A673 (cell line): ENCODE measurements around the gene FBXL22. TPM values are rescaled to one million over a fixed set of nuclear protein-coding genes. Genes with fewer than 3 reads are reported as not detected.

Source experiments
- BruUV-seq: library from RNA; stranded (reverse); fragments of 400-500 nt; replicated peaks from 2 replicates; lab custom pipeline; 2021; lab: Mats Ljungman, UMichigan
- CTCF ChIA-PET: fragments of 300-600 bp; sonication (Branson Sonifier 250); formaldehyde crosslinking; loops from one replicate; lab custom pipeline; 2022; ENCODE audit warnings: antibody characterized with exemption; lab: Charles Lee
- POLR2A ChIA-PET: fragments of 300-600 bp; sonication (Branson Sonifier 250); formaldehyde crosslinking; loops from one replicate; lab custom pipeline; 2022; ENCODE audit warnings: antibody characterized with exemption; ENCODE audit not compliant: low non-redundant PET; lab: Charles Lee
- DNase-seq: peaks from one replicate; pipeline ENCODE4 v3.0.0-alpha.2; 2015; ENCODE audit warnings: low spot score
- H3K27ac ChIP-seq: fragments of 200-600 bp; sonication (generic); 2 replicates; pipeline ENCODE4 v1.5.1; 2016; ENCODE audit warnings: mixed run types, low read depth, mild to moderate bottlenecking, mixed read lengths, antibody characterized with exemption, low read length; ENCODE audit not compliant: poor library complexity, severe bottlenecking
- H3K27me3 ChIP-seq: fragments of 200-600 bp; sonication (generic); replicated peaks from 2 replicates; pipeline ENCODE4 v1.6.1; 2017; ENCODE audit warnings: mixed run types, low read depth, mild to moderate bottlenecking, mixed read lengths, antibody characterized with exemption, low read length; ENCODE audit not compliant: insufficient read depth, poor library complexity
- H3K36me3 ChIP-seq: fragments of 200-600 bp; sonication (generic); 2 replicates; pipeline ENCODE4 v1.6.1; 2016; ENCODE audit warnings: mixed run types, mild to moderate bottlenecking, mixed read lengths, antibody characterized with exemption, low read length; ENCODE audit not compliant: insufficient read depth, poor library complexity, severe bottlenecking
- H3K4me1 ChIP-seq: fragments of 200-600 bp; sonication (generic); 2 replicates; pipeline ENCODE4 v1.6.1; 2017; ENCODE audit warnings: mixed run types, mild to moderate bottlenecking, mixed read lengths, antibody characterized with exemption, low read length; ENCODE audit not compliant: insufficient read depth, poor library complexity, severe bottlenecking
- H3K4me3 ChIP-seq: fragments of 200-600 bp; sonication (generic); 2 replicates; pipeline ENCODE4 v1.5.1; 2016; ENCODE audit warnings: low read depth, mixed run types, mild to moderate bottlenecking, mixed read lengths, low read length; ENCODE audit not compliant: poor library complexity, severe bottlenecking
- H3K9me3 ChIP-seq: fragments of 200-600 bp; sonication (generic); 2 replicates; pipeline ENCODE4 v1.6.1; 2016; ENCODE audit warnings: mixed run types, low read depth, mild to moderate bottlenecking, mixed read lengths, antibody characterized with exemption, low read length; ENCODE audit not compliant: poor library complexity, severe bottlenecking
- CTCF ChIP-seq: fragments of 300-800, 200-600 bp; sonication (generic); conservative IDR thresholded peaks from 2 replicates; pipeline ENCODE4 v1.5.1; 2017; ENCODE audit warnings: low read depth, mild to moderate bottlenecking, antibody characterized with exemption, low read length, moderate library complexity, mixed read lengths
- EZH2 ChIP-seq: fragments of 200-600 bp; sonication (generic); IDR thresholded peaks from 2 replicates; pipeline ENCODE4 v1.6.1; 2017; ENCODE audit warnings: borderline replicate concordance, low read depth, mild to moderate bottlenecking, mixed read lengths, antibody characterized with exemption, low read length; ENCODE audit not compliant: poor library complexity, severe bottlenecking
- intact Hi-C: fragments of 100-400 bp; cut with micrococcal nuclease; formaldehyde crosslinking; loops from one replicate; pipeline ENCODE4 v1.10.0; 2022; ENCODE audit not compliant: unreplicated experiment
- total RNA-seq: library from RNA; stranded (reverse); gene quantifications from 2 replicates; pipeline ENCODE4 v1.2.3, GENCODE V29; 2021

FBXL22 gene
- total RNA-seq, 1 experiment from 2014 or later = 0.52 TPM

DNA sequence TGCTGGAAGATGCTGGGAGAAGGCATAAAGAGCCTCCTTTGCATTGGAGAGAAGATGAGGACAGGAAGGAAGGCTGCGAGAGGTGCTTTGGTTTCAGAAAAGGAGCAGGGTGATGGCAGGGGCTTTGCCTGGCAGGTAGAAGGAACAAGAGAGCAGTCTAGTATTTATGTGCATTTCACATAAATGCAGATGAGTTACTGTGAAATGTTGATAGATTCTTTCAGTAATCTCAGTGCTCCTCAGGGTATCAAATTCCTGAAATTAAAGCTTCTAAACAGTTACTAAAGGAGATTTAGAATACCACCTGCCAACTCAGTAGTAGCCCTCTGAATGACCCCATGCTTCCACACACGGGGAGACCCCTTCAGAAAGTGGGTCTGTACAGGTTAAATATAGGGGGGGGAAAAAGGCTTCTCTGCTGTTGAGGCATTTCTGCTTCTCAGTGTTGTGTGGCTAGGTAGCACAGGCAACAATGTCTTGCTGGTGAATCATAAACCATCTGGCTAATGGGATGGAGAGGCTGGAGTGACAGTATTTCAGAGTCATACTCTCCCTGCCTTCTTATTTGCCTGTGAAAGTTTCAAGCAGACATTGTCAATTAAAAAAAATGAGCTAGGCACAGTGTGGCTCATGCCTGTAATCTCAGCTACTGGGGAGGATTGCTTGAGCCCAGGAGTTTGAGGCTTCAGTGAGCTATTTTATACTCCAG lies 14.3 kb upstream of the FBXL22 start:
- intact Hi-C loops = no loop called here
- ChIA-PET POLR2A (interaction anchor here (0.5 kb wide), 1 partner anchor 1294 kb away, joined by 3 read pairs; no protein-coding TSS in a partner anchor), CTCF (no interaction called here)
- Histone ChIP-seq H3K27ac (no peak overlapping the region), H3K4me1 (no peaks in the 10 kb centered on the region), H3K9me3 (peaks cover 8% of the 10 kb centered on the region), H3K36me3 (peaks cover 20% of the 10 kb centered on the region), H3K4me3 (no peak overlapping the region), H3K27me3 (no peaks in the 10 kb centered on the region)
- BruUV-seq = no TSS peak
- DNase-seq = no peak
- TF ChIP-seq CTCF = no peak

DNA sequence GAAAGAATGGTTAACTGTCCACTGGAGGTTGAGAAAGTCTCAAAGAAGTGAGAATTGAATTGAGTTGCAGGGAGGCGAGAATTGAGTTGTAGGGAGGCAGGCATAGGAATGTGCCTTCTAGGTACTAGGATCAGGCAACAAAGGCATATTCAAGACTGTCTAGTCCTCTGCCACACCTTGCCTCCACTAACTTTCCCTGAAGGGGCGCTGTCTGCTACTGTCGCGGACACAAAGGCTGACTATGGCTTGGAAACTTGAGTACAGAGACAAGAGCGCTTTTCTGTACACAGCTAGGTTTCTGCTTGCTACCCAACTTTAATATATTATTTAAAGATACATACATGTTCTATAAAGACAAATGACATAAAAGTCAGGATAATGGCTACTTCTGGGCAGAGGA lies 10.4 kb upstream of the FBXL22 start:
- no peaks in the 10 kb centered on the region for H3K27me3 ChIP-seq
- H3K27ac ChIP-seq = no peak overlapping the region
- DNase-seq = no peak
- H3K36me3 ChIP-seq = peaks cover 54% of the 10 kb centered on the region
- TF ChIP-seq CTCF (no peak), EZH2 (no peak)
- CTCF ChIA-PET = no interaction called here
- POLR2A ChIA-PET = no interaction called here
- peaks cover 8% of the 10 kb centered on the region for H3K9me3 ChIP-seq
- no peaks in the 10 kb centered on the region for H3K4me1 ChIP-seq
- intact Hi-C loops = no loop called here
- no TSS peak for BruUV-seq
- no peak overlapping the region for H3K4me3 ChIP-seq

DNA sequence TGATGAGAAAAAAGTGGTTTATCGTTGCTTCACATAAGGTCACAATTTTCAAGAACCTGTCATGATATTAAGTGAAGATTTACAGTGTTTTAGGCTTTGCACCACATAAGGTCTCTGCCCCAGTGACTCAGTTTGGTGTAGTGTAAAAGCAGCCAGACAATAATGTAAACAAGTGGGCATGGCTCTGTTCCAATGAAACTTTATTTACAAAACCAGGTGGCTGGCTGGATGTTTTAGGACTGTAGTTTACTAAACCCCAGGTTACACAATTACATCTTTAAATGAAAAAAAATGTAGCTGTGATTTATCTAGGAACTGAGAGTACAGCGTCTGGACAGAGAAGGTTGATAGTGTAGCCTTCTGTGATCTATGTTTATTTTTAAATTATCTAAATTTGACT lies 9.7 kb upstream of the FBXL22 start:
- POLR2A ChIA-PET = no interaction called here

More for the DNA sequence above, 9.7 kb upstream of the FBXL22 start:
- TF ChIP-seq CTCF = no peak
- Histone ChIP-seq H3K9me3 (peaks cover 8% of the 10 kb centered on the region), H3K4me1 (no peaks in the 10 kb centered on the region), H3K27me3 (no peaks in the 10 kb centered on the region), H3K27ac (no peak overlapping the region), H3K4me3 (no peak overlapping the region), H3K36me3 (peaks cover 59% of the 10 kb centered on the region)
- BruUV-seq = no TSS peak
- intact Hi-C loops = no loop called here
- CTCF ChIA-PET = no interaction called here
- DNase-seq = no peak
